ENCODE measurements around the gene ATXN10. TPM values are rescaled to one million over a fixed set of nuclear protein-coding genes. Genes with fewer than 3 reads are reported as not detected.

ATXN10 gene
- total and polyA plus RNA-seq, 2 experiments from 2014 or later, result 99.0 to 163 TPM

DNA sequence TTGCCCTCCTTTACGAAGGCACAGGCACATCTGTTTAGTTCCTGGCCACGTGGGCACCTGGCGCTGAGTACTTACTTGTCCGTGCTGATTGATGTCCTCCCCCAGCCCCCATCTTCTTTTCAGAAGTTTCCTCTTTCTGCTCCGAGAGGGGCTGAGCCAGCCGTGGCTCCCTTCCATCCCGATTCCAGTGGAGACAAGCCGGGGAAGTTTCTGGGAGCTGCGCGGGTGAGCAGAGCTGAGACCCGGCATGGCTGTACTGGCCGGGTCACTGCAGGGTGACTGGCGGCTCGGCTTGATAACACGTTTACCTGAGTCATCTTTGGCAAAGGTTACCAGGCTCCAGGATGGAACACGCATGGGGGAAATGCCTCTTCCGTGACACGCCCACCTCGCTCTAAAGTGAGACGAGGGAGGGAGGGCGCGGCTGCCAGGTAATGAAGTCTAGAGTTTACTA lies 45.4 kb upstream of the ATXN10 start:
- Mint-ChIP-seq H3K27ac (no peak overlapping the region), H3K27me3 (ENCODE audit: insufficient read depth, low read depth, poor library complexity) (peaks cover 19% of the 10 kb centered on the region), H3K4me1 (peaks cover 39% of the 10 kb centered on the region), H3K36me3 (ENCODE audit: low read depth) (no peaks in the 10 kb centered on the region), H3K9me3 (no peaks in the 10 kb centered on the region; the same call in 2 of the 3 replicates), H3K4me3 (no peak overlapping the region)
- Histone ChIP-seq H3K27me3 (ENCODE audit: insufficient read depth) (no peaks in the 10 kb centered on the region), H3K4me2 (no peak overlapping the region), H3K79me2 (replicated peaks; ENCODE audit: insufficient read depth) (no peaks in the 10 kb centered on the region), H3K4me1 (ENCODE audit: insufficient read depth) (peaks cover 29% of the 10 kb centered on the region), H3K36me3 (ENCODE audit: insufficient read depth) (0 out of 2 replicates have a peak, but pooled peaks cover 3% of the 10 kb centered on the region), H2AFZ (0 out of 2 replicates have a peak overlapping the region, but pooled peaks have one; percentile 20), H3K9me2 (ENCODE audit: insufficient read depth) (no peaks in the 10 kb centered on the region), H3K4me3 (no peak overlapping the region), H3K27ac (ENCODE audit: low read depth) (no peak overlapping the region), H4K20me1 (replicated peaks; ENCODE audit: insufficient read depth) (no peaks in the 10 kb centered on the region), H3F3A (replicated peaks; ENCODE audit: low read depth) (peaks cover 8% of the 10 kb centered on the region; the same call in 1 of the 2 replicates)
- no peak for TF ChIP-seq CREB1 (CRISPR knock-in tag; IDR thresholded peaks at IDR 0.05; ENCODE audit: low read depth)
- no peak for TF ChIP-seq ZNF114 (CRISPR knock-in tag; IDR thresholded peaks at IDR 0.05)
- no peak for TF ChIP-seq ZNF331 (CRISPR knock-in tag; IDR thresholded peaks at IDR 0.05; ENCODE audit: low read depth)
- no peak for TF ChIP-seq EZH2phosphoT487 (IDR thresholded peaks at IDR 0.05; ENCODE audit: unreplicated experiment)
- DNase-seq (ENCODE audit: low spot score), result no peak
- ATAC-seq, result no peak

DNA sequence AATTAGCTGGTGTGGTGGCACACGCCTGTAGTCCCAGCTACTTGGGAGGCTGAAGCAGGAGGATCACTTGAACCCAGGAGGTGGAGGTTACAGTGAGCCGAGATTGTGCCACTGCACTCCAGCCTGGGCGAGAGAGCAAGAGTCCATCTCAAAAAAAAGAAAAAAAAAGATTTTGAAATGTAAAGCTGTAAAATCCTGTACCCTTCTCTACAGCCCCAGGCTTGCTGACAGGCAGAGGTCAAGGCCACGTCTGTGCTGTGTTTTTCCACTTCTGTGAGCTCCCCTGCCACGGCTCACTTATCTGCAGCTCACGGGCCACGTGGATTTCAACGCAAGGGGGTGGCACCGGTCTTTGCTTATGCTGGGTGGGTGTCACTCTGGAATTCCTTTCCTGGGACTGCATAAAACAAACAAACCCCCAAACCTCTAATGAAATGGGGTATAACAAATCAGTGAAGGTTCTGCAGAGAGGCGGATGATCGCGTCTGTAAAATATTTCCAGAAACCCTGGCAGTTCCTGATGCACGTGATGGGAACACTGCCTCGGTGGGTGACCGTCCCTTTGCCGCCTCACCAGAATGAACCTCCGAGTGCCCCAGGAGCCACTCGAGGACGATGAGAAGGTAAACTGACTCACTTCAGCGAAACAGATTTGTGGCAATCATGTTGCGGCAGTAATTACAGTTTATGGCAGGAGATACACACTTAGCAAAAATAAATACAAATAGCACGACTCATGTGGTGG lies 44.0 kb upstream of the ATXN10 start:
- TF ChIP-seq JUNB (IDR thresholded peaks at IDR 0.05; ENCODE audit: unreplicated experiment) (no peak), EZH2phosphoT487 (IDR thresholded peaks at IDR 0.05; ENCODE audit: unreplicated experiment) (no peak), POLR2AphosphoS5 (IDR thresholded peaks at IDR 0.05; ENCODE audit: low read depth) (no peak), NANOG (IDR thresholded peaks at IDR 0.05; ENCODE audit: borderline replicate concordance) (no peak), CREB1 (CRISPR knock-in tag; IDR thresholded peaks at IDR 0.05; ENCODE audit: low read depth) (no peak)
- TF ChIP-seq, protein P1, sequence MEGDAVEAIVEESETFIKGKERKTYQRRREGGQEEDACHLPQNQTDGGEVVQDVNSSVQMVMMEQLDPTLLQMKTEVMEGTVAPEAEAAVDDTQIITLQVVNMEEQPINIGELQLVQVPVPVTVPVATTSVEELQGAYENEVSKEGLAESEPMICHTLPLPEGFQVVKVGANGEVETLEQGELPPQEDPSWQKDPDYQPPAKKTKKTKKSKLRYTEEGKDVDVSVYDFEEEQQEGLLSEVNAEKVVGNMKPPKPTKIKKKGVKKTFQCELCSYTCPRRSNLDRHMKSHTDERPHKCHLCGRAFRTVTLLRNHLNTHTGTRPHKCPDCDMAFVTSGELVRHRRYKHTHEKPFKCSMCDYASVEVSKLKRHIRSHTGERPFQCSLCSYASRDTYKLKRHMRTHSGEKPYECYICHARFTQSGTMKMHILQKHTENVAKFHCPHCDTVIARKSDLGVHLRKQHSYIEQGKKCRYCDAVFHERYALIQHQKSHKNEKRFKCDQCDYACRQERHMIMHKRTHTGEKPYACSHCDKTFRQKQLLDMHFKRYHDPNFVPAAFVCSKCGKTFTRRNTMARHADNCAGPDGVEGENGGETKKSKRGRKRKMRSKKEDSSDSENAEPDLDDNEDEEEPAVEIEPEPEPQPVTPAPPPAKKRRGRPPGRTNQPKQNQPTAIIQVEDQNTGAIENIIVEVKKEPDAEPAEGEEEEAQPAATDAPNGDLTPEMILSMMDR (conservative IDR thresholded peaks at IDR 0.05; ENCODE audit: low read depth in 2 of 2), result no peak
- TF ChIP-seq, protein P2, sequence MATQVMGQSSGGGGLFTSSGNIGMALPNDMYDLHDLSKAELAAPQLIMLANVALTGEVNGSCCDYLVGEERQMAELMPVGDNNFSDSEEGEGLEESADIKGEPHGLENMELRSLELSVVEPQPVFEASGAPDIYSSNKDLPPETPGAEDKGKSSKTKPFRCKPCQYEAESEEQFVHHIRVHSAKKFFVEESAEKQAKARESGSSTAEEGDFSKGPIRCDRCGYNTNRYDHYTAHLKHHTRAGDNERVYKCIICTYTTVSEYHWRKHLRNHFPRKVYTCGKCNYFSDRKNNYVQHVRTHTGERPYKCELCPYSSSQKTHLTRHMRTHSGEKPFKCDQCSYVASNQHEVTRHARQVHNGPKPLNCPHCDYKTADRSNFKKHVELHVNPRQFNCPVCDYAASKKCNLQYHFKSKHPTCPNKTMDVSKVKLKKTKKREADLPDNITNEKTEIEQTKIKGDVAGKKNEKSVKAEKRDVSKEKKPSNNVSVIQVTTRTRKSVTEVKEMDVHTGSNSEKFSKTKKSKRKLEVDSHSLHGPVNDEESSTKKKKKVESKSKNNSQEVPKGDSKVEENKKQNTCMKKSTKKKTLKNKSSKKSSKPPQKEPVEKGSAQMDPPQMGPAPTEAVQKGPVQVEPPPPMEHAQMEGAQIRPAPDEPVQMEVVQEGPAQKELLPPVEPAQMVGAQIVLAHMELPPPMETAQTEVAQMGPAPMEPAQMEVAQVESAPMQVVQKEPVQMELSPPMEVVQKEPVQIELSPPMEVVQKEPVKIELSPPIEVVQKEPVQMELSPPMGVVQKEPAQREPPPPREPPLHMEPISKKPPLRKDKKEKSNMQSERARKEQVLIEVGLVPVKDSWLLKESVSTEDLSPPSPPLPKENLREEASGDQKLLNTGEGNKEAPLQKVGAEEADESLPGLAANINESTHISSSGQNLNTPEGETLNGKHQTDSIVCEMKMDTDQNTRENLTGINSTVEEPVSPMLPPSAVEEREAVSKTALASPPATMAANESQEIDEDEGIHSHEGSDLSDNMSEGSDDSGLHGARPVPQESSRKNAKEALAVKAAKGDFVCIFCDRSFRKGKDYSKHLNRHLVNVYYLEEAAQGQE (IDR thresholded peaks at IDR 0.05; ENCODE audit: unreplicated experiment), result no peak
- H3K4me1 ChIP-seq (ENCODE audit: insufficient read depth), result peaks cover 43% of the 10 kb centered on the region
- Mint-ChIP-seq H3K9me3 (no peaks in the 10 kb centered on the region; the same call in 2 of the 3 replicates), H3K27me3 (ENCODE audit: insufficient read depth, low read depth, poor library complexity) (peaks cover 22% of the 10 kb centered on the region), H3K27ac (no peak overlapping the region), H3K36me3 (ENCODE audit: low read depth) (no peaks in the 10 kb centered on the region), H3K4me1 (peaks cover 53% of the 10 kb centered on the region), H3K4me3 (no peak overlapping the region)
- no peak overlapping the region for H3K4me3 ChIP-seq
- no peaks in the 10 kb centered on the region for H4K20me1 ChIP-seq (replicated peaks; ENCODE audit: insufficient read depth)
- H3K9me2 ChIP-seq (ENCODE audit: insufficient read depth), result no peaks in the 10 kb centered on the region
- H3K79me2 ChIP-seq (replicated peaks; ENCODE audit: insufficient read depth), result no peaks in the 10 kb centered on the region
- 0 out of 2 replicates have a peak, but pooled peaks cover 3% of the 10 kb centered on the region for H3K36me3 ChIP-seq (ENCODE audit: insufficient read depth)
- peaks cover 8% of the 10 kb centered on the region; the same call in 1 of the 2 replicates for H3F3A ChIP-seq (replicated peaks; ENCODE audit: low read depth)
- no peaks in the 10 kb centered on the region for H3K27me3 ChIP-seq (ENCODE audit: insufficient read depth)
- no peak overlapping the region for H2AFZ ChIP-seq
- no peak overlapping the region for H3K4me2 ChIP-seq
- ATAC-seq (no peak), DNase-seq (ENCODE audit: low spot score) (no peak)
- no peak overlapping the region for H3K27ac ChIP-seq (ENCODE audit: low read depth)

Measured in GM23338 (cell line).